ENCODE measurements around the gene IGF2BP2. TPM values are rescaled to one million over a fixed set of nuclear protein-coding genes. Genes with fewer than 3 reads are reported as not detected.
"Not testable (repeated sequence)": the region's sequence is repeated elsewhere in the genome, so short reads cannot be mapped to it uniquely, and the experiment has no call there.

The IGF2BP2 gene
- total RNA-seq, 4 donors from 2014 or later: 5.1 to 29.8 (median 9.3) TPM

- no peak for DNase-seq (ENCODE audit: low spot score in 2 of 2)
- intact Hi-C loops (cut with DNase I; ENCODE audit: low total_unique reads): no loop called here
- WGBS, 2 donors: 97 to 100% methylated on average over 1 of the region's 1 CpG
- no peak for TF ChIP-seq POLR2A (IDR thresholded peaks at IDR 0.05)
- TF ChIP-seq CTCF (IDR thresholded peaks at IDR 0.05): no peak
- no peak overlapping the region for H3K4me3 ChIP-seq (ENCODE audit: low read depth, poor library complexity, severe bottlenecking)
These were observed 46.0 kb downstream of the IGF2BP2 start for GRCh38 chr3:185778821-185779220.

GRCh38 chr3:185778094-185778493 is 46.7 kb downstream of the IGF2BP2 start:
- intact Hi-C loops (cut with DNase I; ENCODE audit: low total_unique reads): no loop called here
- H3K4me3 ChIP-seq (ENCODE audit: low read depth, poor library complexity, severe bottlenecking): no peak overlapping the region
- TF ChIP-seq POLR2A (IDR thresholded peaks at IDR 0.05) (no peak), CTCF (IDR thresholded peaks at IDR 0.05) (no peak)
- 78 to 79% methylated on average over 4 of the region's 4 CpGs for WGBS, 2 donors
- no peak for DNase-seq (ENCODE audit: low spot score in 2 of 2)

GRCh38 chr3:185770109-185770508 is 54.7 kb downstream of the IGF2BP2 start:
- intact Hi-C loops (cut with DNase I; ENCODE audit: low total_unique reads): loop anchor here (5.0 kb wide), 1 partner anchor 103 kb away; no protein-coding TSS in a partner anchor
- 82 to 88% methylated on average over 8 of the region's 8 CpGs for WGBS, 2 donors
- H3K4me3 ChIP-seq (ENCODE audit: low read depth, poor library complexity, severe bottlenecking): no peak overlapping the region
- DNase-seq (ENCODE audit: low spot score in 2 of 2): no peak
- TF ChIP-seq CTCF (IDR thresholded peaks at IDR 0.05) (no peak), POLR2A (IDR thresholded peaks at IDR 0.05) (no peak)

DNA sequence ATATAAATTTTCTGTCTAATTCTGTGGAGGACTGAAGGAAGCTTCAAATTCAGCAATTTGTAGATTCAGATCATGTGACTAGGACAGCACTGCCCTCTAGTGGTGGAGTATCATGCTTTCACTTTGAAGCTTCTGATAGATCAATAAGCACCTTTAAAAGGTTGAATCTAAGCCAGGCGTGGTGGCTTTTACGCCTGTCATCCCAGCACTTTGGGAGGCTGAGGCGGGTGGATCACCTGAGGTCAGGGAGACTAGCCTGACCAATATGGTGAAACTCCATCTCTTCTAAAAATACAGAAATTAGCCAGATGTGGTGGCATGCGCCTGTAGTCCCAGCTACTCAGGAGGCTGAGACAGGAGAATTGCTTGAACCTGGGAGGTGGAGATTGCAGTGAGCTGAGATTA is 56.3 kb downstream of the IGF2BP2 start:
- H3K4me3 ChIP-seq (ENCODE audit: low read depth, poor library complexity, severe bottlenecking); intact Hi-C loops (cut with DNase I; ENCODE audit: low total_unique reads): not testable (repeated sequence)
- 68 to 81% methylated on average over 4 of the region's 4 CpGs for WGBS, 2 donors
- peak in 1 of 2 donors; percentile 54 for DNase-seq (ENCODE audit: low spot score in 2 of 2)

GRCh38 chr3:185767002-185767688 is 57.7 kb downstream of the IGF2BP2 start:
- intact Hi-C loops (cut with DNase I; ENCODE audit: low total_unique reads): no loop called here
- no peak overlapping the region for H3K4me3 ChIP-seq (ENCODE audit: low read depth, poor library complexity, severe bottlenecking)
- no peak for DNase-seq (ENCODE audit: low spot score in 2 of 2)
- WGBS, 2 donors: 37 to 53% methylated on average over 3 of the region's 3 CpGs
- TF ChIP-seq CTCF (IDR thresholded peaks at IDR 0.05) (no peak), POLR2A (IDR thresholded peaks at IDR 0.05) (no peak)

DNA sequence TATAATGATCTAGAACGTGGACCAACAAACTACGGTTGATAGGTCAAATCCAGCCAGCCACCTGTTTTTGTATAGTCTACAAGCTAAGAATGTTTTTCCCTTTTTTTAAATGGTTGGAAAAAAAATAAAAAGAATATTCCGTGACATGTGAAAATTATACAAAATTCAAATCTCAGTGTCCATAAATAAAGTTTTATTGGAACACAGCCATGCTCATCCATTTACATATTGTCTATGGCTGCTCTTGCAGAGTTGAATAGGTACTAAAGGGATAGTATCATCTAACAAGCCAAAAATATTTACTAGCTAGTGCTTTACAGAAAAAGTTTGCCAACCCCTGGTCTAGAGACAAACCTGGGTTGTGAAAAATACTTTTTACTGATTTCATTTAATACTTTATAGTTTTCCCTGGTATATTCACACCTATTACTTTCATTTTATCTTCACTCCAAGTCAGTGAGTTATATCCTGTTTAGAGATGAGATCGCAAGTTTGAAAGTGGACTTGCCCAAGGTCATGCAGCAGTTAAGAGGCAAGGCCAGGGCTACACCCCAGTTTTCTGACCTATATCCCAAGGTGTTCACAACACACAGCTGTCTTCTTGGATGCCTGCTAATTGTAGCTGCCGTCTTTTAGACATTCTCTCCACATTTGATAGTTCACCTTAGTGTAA is 58.4 kb downstream of the IGF2BP2 start:
- DNase-seq (ENCODE audit: low spot score in 2 of 2): no peak
- 77 to 78% methylated on average over 5 of the region's 5 CpGs for WGBS, 2 donors
- TF ChIP-seq CTCF (IDR thresholded peaks at IDR 0.05): no peak
- TF ChIP-seq POLR2A (IDR thresholded peaks at IDR 0.05): no peak
- intact Hi-C loops (cut with DNase I; ENCODE audit: low total_unique reads): no loop called here
- H3K4me3 ChIP-seq (ENCODE audit: low read depth, poor library complexity, severe bottlenecking): no peak overlapping the region

All from lower leg skin (tissue), 4 donors.